HCT116 (cell line): Measurements from ENCODE around the gene PML. TPM values are rescaled to one million over a fixed set of nuclear protein-coding genes. Genes with fewer than 3 reads are reported as not detected.

ENCODE experiments used
- ATAC-seq: fragments of 200-7000 bp; cut with Tn5 transposase; 2 replicates; pipeline ENCODE4 v1.9.1; 2020; ENCODE audit warnings: mild to moderate bottlenecking, moderate library complexity
- BruUV-seq: library from RNA; stranded (reverse); fragments of 400-500 nt; replicated peaks from 2 replicates; lab custom pipeline; 2021; lab: Mats Ljungman, UMichigan
- CTCF ChIA-PET: fragments of 300-600 bp; sonication (Branson Sonifier 250); formaldehyde crosslinking; loops from one replicate; lab custom pipeline; 2021; ENCODE audit warnings: antibody characterized with exemption; lab: Charles Lee
- POLR2A ChIA-PET: fragments of 300-600, 350-600 bp; sonication (Branson Sonifier 250); formaldehyde crosslinking; loops from one replicate; lab custom pipeline; 2021; ENCODE audit warnings: antibody characterized with exemption; lab: Charles Lee
- RAD21 ChIA-PET, 2 experiments: fragments of 300-600 bp; sonication (Branson Sonifier 250); formaldehyde crosslinking; loops; one replicate each; lab custom pipeline; 2023; ENCODE audit warnings: low total read pairs in 2 of 2; ENCODE audit not compliant: uncharacterized antibody in 2 of 2, unreplicated experiment in 2 of 2, low non-redundant PET in 1 of 2; lab: Charles Lee
- DNase-seq: peaks from one replicate; pipeline ENCODE4 v3.0.0-alpha.2; 2010; ENCODE audit warnings: low read depth, low spot score
- H2AFZ ChIP-seq: fragments of 200-600 bp; shearing (Covaris generic), sonication (generic); 2 replicates; pipeline ENCODE4 v1.6.1; 2017; ENCODE audit warnings: low read depth, mixed run types, mixed read lengths, antibody characterized with exemption, low read length; ENCODE audit not compliant: poor library complexity, severe bottlenecking
- H3K27ac ChIP-seq: 2 replicates; pipeline ENCODE4 v1.5.1; 2012; ENCODE audit warnings: low read depth, low read length
- H3K27me3 ChIP-seq: fragments of 200-600 bp; sonication (generic); 2 replicates; pipeline ENCODE4 v1.6.1; 2016; ENCODE audit warnings: mixed run types, low read length, mixed read lengths; ENCODE audit not compliant: insufficient read depth
- H3K36me3 ChIP-seq, 2 experiments: fragments of 200-500 bp in 1 of 2; fragments of 200-600 bp in 1 of 2; sonication (Bioruptor generic) in 1 of 2; sonication (generic) in 1 of 2; 2 replicates each; pipeline versions ENCODE4 v1.5.1 to v1.6.1; 2014 to 2016; ENCODE audit warnings: low read length in 2 of 2, inconsistent platforms in 1 of 2, mixed read lengths in 1 of 2, mixed run types in 1 of 2; ENCODE audit not compliant: insufficient read depth in 2 of 2, control insufficient read depth in 1 of 2
- H3K4me1 ChIP-seq, 2 experiments: fragments of 200-600 bp in 1 of 2; sonication (generic) in 1 of 2; 2 replicates each; pipeline versions ENCODE4 v1.5.1 to v1.6.1; 2012 to 2017; ENCODE audit warnings: low read length in 2 of 2, inconsistent platforms in 1 of 2, mild to moderate bottlenecking in 1 of 2, mixed read lengths in 1 of 2, mixed run types in 1 of 2, moderate library complexity in 1 of 2; ENCODE audit not compliant: insufficient read depth in 2 of 2, control insufficient read depth in 1 of 2
- H3K4me2 ChIP-seq: fragments of 200-600 bp; sonication (generic); 2 replicates; pipeline ENCODE4 v1.6.1; 2017; ENCODE audit warnings: mixed run types, low read length, mixed read lengths
- H3K4me3 ChIP-seq, 2 experiments: fragments of 200-600 bp in 1 of 2; sonication (generic) in 1 of 2; replicated peaks in 1 of 2; 2 replicates each; pipeline ENCODE4 v1.5.1; 2011 to 2016; ENCODE audit warnings: low read length in 2 of 2, control low read depth in 1 of 2, low read depth in 1 of 2, mild to moderate bottlenecking in 1 of 2, mixed read lengths in 1 of 2, mixed run types in 1 of 2
- H3K79me2 ChIP-seq: fragments of 200-600 bp; sonication (generic); 2 replicates; pipeline ENCODE4 v1.6.1; 2017; ENCODE audit warnings: mild to moderate bottlenecking, mixed run types, low read length, moderate library complexity, mixed read lengths; ENCODE audit not compliant: insufficient read depth
- H3K9ac ChIP-seq: fragments of 200-600 bp; sonication (generic); 2 replicates; pipeline ENCODE4 v1.6.1; 2016; ENCODE audit warnings: low read length, mixed read lengths
- H3K9me2 ChIP-seq: fragments of 200-600 bp; sonication (generic), shearing (Covaris generic); 2 replicates; pipeline ENCODE4 v1.6.1; 2017; ENCODE audit warnings: mixed run types, mild to moderate bottlenecking, moderate library complexity; ENCODE audit not compliant: insufficient read depth
- H3K9me3 ChIP-seq, 2 experiments: fragments of 200-500 bp in 1 of 2; fragments of 200-600 bp in 1 of 2; sonication (Bioruptor generic) in 1 of 2; sonication (generic) in 1 of 2; 2 replicates each; pipeline ENCODE4 v1.6.1; 2014 to 2017; ENCODE audit warnings: low read length in 2 of 2, mixed read lengths in 2 of 2, inconsistent platforms in 1 of 2, low read depth in 1 of 2, mild to moderate bottlenecking in 1 of 2, mixed run types in 1 of 2, moderate library complexity in 1 of 2; ENCODE audit not compliant: control insufficient read depth in 1 of 2, insufficient read depth in 1 of 2
- H4K20me1 ChIP-seq: fragments of 200-600 bp; sonication (generic), shearing (Covaris generic); 2 replicates; pipeline ENCODE4 v1.6.1; 2017; ENCODE audit warnings: mixed run types, mild to moderate bottlenecking, moderate library complexity; ENCODE audit not compliant: insufficient read depth
- CBX3 ChIP-seq: IDR thresholded peaks from 2 replicates; pipeline ENCODE4 v1.6.1; 2012; ENCODE audit warnings: low read depth
- CEBPB ChIP-seq: IDR thresholded peaks from 2 replicates; pipeline ENCODE4 v1.6.1; 2012; ENCODE audit warnings: low read depth
- CTCF ChIP-seq, 3 experiments: fragments of 200-600 bp in 1 of 3; sonication (generic) in 1 of 3; IDR thresholded peaks in 2 of 3; conservative IDR thresholded peaks in 1 of 3; 2 replicates each; pipeline ENCODE4 v1.5.1; 2012 to 2017; ENCODE audit warnings: low read depth in 2 of 3, low read length in 2 of 3, antibody characterized with exemption in 1 of 3, borderline replicate concordance in 1 of 3, control low read depth in 1 of 3, mild to moderate bottlenecking in 1 of 3, mixed read lengths in 1 of 3, mixed run types in 1 of 3, moderate library complexity in 1 of 3; ENCODE audit not compliant: insufficient read depth in 1 of 3
- EGR1 ChIP-seq: IDR thresholded peaks from 2 replicates; pipeline ENCODE4 v1.6.1; 2012; ENCODE audit warnings: low read depth
- EZH2 ChIP-seq: fragments of 200-600 bp; sonication (generic); IDR thresholded peaks from 2 replicates; pipeline ENCODE4 v1.6.1; 2017; ENCODE audit warnings: antibody characterized with exemption, mixed run types
- EZH2phosphoT487 ChIP-seq: fragments of 200-600 bp; IDR thresholded peaks from 2 replicates; pipeline ENCODE4 v1.6.1; 2018; ENCODE audit warnings: antibody characterized with exemption, borderline replicate concordance
- JUND ChIP-seq: IDR thresholded peaks from 2 replicates; pipeline ENCODE4 v1.6.1; 2012
- POLR2A ChIP-seq: IDR thresholded peaks from 2 replicates; pipeline ENCODE4 v1.7.0; 2011; ENCODE audit warnings: borderline replicate concordance; ENCODE audit not compliant: insufficient read depth, insufficient read length; ENCODE audit errors: extremely low read depth
- POLR2AphosphoS5 ChIP-seq: IDR thresholded peaks from 2 replicates; pipeline ENCODE4 v1.6.1; 2011; ENCODE audit warnings: mild to moderate bottlenecking, low read depth, low read length, moderate library complexity
- REST ChIP-seq: IDR thresholded peaks from 2 replicates; pipeline ENCODE4 v1.6.1; 2012; ENCODE audit warnings: low read depth
- SIN3A ChIP-seq: IDR thresholded peaks from 2 replicates; pipeline ENCODE4 v1.6.1; 2012; ENCODE audit warnings: low read depth
- SP1 ChIP-seq: IDR thresholded peaks from 2 replicates; pipeline ENCODE4 v1.6.1; 2012; ENCODE audit warnings: low read depth
- SRF ChIP-seq: IDR thresholded peaks from 2 replicates; pipeline ENCODE4 v1.6.1; 2012; ENCODE audit warnings: low read depth
- TCF7L2 ChIP-seq: IDR thresholded peaks from 2 replicates; pipeline ENCODE4 v1.7.0; 2011; ENCODE audit warnings: borderline replicate concordance, inconsistent platforms; ENCODE audit not compliant: insufficient read depth, insufficient read length; ENCODE audit errors: extremely low read depth
- YY1 ChIP-seq: IDR thresholded peaks from 2 replicates; pipeline ENCODE4 v1.6.1; 2011; ENCODE audit warnings: low read length, low read depth, moderate library complexity, mild to moderate bottlenecking; ENCODE audit not compliant: insufficient replicate concordance; ENCODE audit errors: extremely low read depth
- ZBTB33 ChIP-seq: IDR thresholded peaks from 2 replicates; pipeline ENCODE4 v1.6.1; 2011; ENCODE audit warnings: mild to moderate bottlenecking, low read length, moderate library complexity; ENCODE audit not compliant: insufficient replicate concordance; ENCODE audit errors: extremely low read depth
- ZFX ChIP-seq: fragments of 450-650 bp; IDR thresholded peaks from 2 replicates; pipeline ENCODE4 v1.6.1; 2017
- ZNF274 ChIP-seq: fragments of 200-500 bp; sonication (Bioruptor generic); IDR thresholded peaks from 2 replicates; pipeline ENCODE4 v1.6.1; 2014; ENCODE audit warnings: mild to moderate bottlenecking, low read depth, low read length, inconsistent platforms
- intact Hi-C: fragments of 100-400 bp; cut with micrococcal nuclease; formaldehyde crosslinking; loops from 2 replicates; pipeline ENCODE4 v1.10.0; 2022
- total RNA-seq: library from RNA; stranded (reverse); gene quantifications from one replicate; pipeline ENCODE4 v1.2.1, GENCODE V29; 2021; ENCODE audit not compliant: unreplicated experiment

PML gene
- total RNA-seq, 1 experiment from 2014 or later: 28.1 TPM

GRCh38 chr15:74022706-74023470, 28.4 kb downstream of the PML start:
- RAD21 ChIA-PET: no interaction called here
- intact Hi-C loops: no loop called here
- Histone ChIP-seq H3K9me3 (no peaks in the 10 kb centered on the region), H3K79me2 (no peaks in the 10 kb centered on the region), H3K9me2 (no peaks in the 10 kb centered on the region), H2AFZ (no peak overlapping the region), H3K4me3 (no peak overlapping the region), H3K4me2 (no peak overlapping the region), H3K27ac (no peak overlapping the region), H3K4me1 (no peaks in the 10 kb centered on the region), H3K27me3 (no peaks in the 10 kb centered on the region), H3K9ac (no peak overlapping the region), H4K20me1 (no peaks in the 10 kb centered on the region), H3K36me3 (no peaks in the 10 kb centered on the region; a peak in 3 of 4 replicates)
- ATAC-seq: no peak
- BruUV-seq: no TSS peak
- DNase-seq: no peak
- CTCF ChIA-PET: no interaction called here
- POLR2A ChIA-PET: no interaction called here
- TF ChIP-seq YY1: no peak
- no peak for TF ChIP-seq EZH2
- no peak for TF ChIP-seq TCF7L2
- TF ChIP-seq CBX3: no peak
- no peak for TF ChIP-seq SP1
- no peak for TF ChIP-seq ZBTB33
- no peak for TF ChIP-seq SRF
- TF ChIP-seq CEBPB: no peak
- TF ChIP-seq CTCF (IDR thresholded peaks at IDR 0.05 in 2 of 3, conservative IDR thresholded peaks at IDR 0.05 in 1 of 3; ENCODE audit: borderline replicate concordance in 1 of 3, insufficient read depth in 1 of 3, low read depth in 2 of 3, low read length in 2 of 3): no peak
- no peak for TF ChIP-seq REST
- no peak for TF ChIP-seq JUND
- no peak for TF ChIP-seq SIN3A
- no peak for TF ChIP-seq ZNF274
- TF ChIP-seq EZH2phosphoT487: no peak
- no peak for TF ChIP-seq POLR2A
- TF ChIP-seq EGR1: no peak
- no peak for TF ChIP-seq ZFX
- no peak for TF ChIP-seq POLR2AphosphoS5
- TF ChIP-seq, all 23 proteins: peak for 0
